ENCODE data around the gene C12orf75. TPM values are rescaled to one million over a fixed set of nuclear protein-coding genes. Genes with fewer than 3 reads are reported as not detected.

The C12orf75 gene
- total and polyA plus RNA-seq, 8 donors, result 4.9 to 145 (median 43.4) TPM; not detected in 1

DNA sequence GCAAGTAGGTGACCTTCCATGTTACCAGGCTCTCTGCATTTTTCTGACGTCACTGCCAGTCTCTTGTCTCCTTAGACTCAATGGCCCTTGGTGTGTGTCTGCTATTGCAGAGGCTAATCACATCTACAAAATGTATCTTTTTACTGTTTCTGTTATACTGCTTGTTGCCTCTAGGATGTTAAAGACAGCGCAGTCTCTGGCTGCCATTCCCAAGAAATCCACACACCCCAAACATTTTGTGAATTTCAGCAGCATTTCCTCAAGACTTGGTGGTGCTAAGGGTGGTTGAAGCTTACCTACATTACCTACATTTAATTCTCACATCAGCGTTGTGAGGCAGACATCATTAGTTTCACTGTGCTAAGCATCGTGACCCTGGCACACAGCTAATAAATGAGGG is 87.2 kb downstream of the C12orf75 start:
- Histone ChIP-seq H3K27me3 (no peaks in the 10 kb centered on the region), H3K27ac (no peak overlapping the region), H3K36me3 (no peaks in the 10 kb centered on the region), H3K4me1 (no peaks in the 10 kb centered on the region), H3K9me3 (no peaks in the 10 kb centered on the region), H3K4me3 (no peak overlapping the region)
- no peak for DNase-seq
- intact Hi-C loops (cut with DNase I; ENCODE audit: low total_unique reads), result no loop called here
- TF ChIP-seq EP300 (IDR thresholded peaks at IDR 0.05) (no peak), POLR2A (IDR thresholded peaks at IDR 0.05) (no peak), POLR2AphosphoS5 (IDR thresholded peaks at IDR 0.05) (no peak)
- TF ChIP-seq, protein P1, sequence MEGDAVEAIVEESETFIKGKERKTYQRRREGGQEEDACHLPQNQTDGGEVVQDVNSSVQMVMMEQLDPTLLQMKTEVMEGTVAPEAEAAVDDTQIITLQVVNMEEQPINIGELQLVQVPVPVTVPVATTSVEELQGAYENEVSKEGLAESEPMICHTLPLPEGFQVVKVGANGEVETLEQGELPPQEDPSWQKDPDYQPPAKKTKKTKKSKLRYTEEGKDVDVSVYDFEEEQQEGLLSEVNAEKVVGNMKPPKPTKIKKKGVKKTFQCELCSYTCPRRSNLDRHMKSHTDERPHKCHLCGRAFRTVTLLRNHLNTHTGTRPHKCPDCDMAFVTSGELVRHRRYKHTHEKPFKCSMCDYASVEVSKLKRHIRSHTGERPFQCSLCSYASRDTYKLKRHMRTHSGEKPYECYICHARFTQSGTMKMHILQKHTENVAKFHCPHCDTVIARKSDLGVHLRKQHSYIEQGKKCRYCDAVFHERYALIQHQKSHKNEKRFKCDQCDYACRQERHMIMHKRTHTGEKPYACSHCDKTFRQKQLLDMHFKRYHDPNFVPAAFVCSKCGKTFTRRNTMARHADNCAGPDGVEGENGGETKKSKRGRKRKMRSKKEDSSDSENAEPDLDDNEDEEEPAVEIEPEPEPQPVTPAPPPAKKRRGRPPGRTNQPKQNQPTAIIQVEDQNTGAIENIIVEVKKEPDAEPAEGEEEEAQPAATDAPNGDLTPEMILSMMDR (IDR thresholded peaks at IDR 0.05), result no peak
- WGBS, 5 donors, result 40 to 68% (median 44%) methylated on average over 4 of the region's 4 CpGs

DNA sequence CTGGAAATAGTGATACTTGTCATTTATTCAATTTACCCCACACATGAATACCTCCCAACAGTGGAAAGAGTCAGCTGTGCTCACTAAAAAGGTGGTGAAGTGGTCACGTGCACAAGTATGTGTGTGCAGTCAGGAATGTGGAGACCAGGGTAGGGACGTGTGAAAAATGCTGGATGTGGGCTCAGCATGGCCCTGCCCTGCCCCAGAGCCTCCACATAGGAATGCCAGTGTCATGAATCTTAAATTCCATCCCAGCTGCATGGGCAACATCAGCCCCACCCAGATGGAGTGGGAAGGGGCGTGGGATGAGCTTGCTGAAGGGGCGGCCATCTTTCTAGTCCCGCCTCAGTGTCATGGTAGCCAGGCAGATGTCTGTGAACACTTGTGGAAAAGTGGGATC is 87.7 kb downstream of the C12orf75 start:
- 65 to 83% (median 72%) methylated on average over 4 to 5 of the region's 5 CpGs for WGBS, 5 donors
- intact Hi-C loops (cut with DNase I; ENCODE audit: low total_unique reads), result no loop called here
- Histone ChIP-seq H3K27ac (no peak overlapping the region), H3K27me3 (no peaks in the 10 kb centered on the region), H3K9me3 (no peaks in the 10 kb centered on the region), H3K36me3 (no peaks in the 10 kb centered on the region), H3K4me3 (no peak overlapping the region), H3K4me1 (no peaks in the 10 kb centered on the region)
- TF ChIP-seq EP300 (IDR thresholded peaks at IDR 0.05), result no peak
- TF ChIP-seq, protein P1 (IDR thresholded peaks at IDR 0.05), result no peak
- TF ChIP-seq POLR2AphosphoS5 (IDR thresholded peaks at IDR 0.05), result no peak
- no peak for TF ChIP-seq POLR2A (IDR thresholded peaks at IDR 0.05)
- DNase-seq, result no peak

DNA sequence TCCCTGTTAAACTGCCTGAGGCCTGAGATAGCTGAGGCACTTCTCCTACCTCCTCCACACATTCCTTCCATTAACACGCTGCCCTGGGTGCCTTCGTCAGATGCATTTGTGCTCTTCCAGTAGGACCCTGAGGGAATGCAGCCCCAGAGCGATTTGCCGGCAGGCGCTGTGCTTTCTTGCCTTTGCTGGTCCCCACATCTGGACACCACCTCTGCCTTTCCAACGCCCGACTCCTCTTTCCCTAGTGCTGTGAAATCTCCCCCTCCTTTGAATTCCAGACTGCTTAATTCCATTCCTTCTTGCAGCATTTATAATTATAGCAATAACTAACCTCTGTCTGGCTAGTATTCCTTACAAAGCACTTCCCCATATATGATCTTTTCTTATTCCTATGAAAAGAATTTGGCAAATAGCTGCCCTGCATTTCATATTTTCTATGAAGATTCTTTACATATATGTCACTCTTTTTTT is 88.4 kb downstream of the C12orf75 start:
- intact Hi-C loops (cut with DNase I; ENCODE audit: low total_unique reads), result no loop called here
- Histone ChIP-seq H3K27ac (no peak overlapping the region), H3K36me3 (no peaks in the 10 kb centered on the region), H3K9me3 (no peaks in the 10 kb centered on the region), H3K27me3 (no peaks in the 10 kb centered on the region), H3K4me3 (no peak overlapping the region), H3K4me1 (no peaks in the 10 kb centered on the region)
- TF ChIP-seq POLR2A (IDR thresholded peaks at IDR 0.05) (no peak), POLR2AphosphoS5 (IDR thresholded peaks at IDR 0.05) (no peak), EP300 (IDR thresholded peaks at IDR 0.05) (no peak)
- TF ChIP-seq, protein P1 (IDR thresholded peaks at IDR 0.05), result no peak
- WGBS, 5 donors, result 74 to 86% (median 84%) methylated on average over 7 of the region's 7 CpGs
- no peak for DNase-seq

DNA sequence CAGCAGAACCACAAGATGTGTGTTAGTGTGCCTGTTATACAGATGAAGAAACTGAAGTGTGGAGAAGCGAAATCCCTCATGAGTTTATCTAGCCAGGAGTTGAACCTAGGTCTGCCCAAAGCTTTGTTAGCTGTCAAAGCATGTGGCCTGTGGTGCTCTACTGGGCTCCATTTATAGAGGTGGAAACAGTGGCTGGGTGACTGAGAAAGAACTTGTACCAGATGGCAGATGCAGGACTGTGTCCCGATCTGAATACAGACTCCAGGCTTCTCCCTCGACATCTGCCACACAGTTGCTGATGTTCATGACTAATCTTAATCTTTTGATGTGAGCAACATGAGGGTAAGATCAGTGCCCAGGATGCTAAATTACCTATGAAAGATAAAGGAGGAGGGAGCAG is 89.1 kb downstream of the C12orf75 start:
- no peak overlapping the region for H3K4me3 ChIP-seq
- intact Hi-C loops (cut with DNase I; ENCODE audit: low total_unique reads), result loop anchor here (5.0 kb wide), 2 partner anchors 733 to 803 kb away; no protein-coding TSS in a partner anchor
- H3K9me3 ChIP-seq, result no peaks in the 10 kb centered on the region
- no peak for DNase-seq
- TF ChIP-seq POLR2AphosphoS5 (IDR thresholded peaks at IDR 0.05) (no peak), POLR2A (IDR thresholded peaks at IDR 0.05) (no peak), EP300 (IDR thresholded peaks at IDR 0.05) (no peak)
- TF ChIP-seq, protein P1 (IDR thresholded peaks at IDR 0.05), result no peak
- no peaks in the 10 kb centered on the region for H3K4me1 ChIP-seq
- H3K36me3 ChIP-seq, result no peaks in the 10 kb centered on the region
- WGBS, 5 donors, result 88 to 97% (median 93%) methylated on average over 3 of the region's 3 CpGs
- no peak overlapping the region for H3K27ac ChIP-seq
- H3K27me3 ChIP-seq, result no peaks in the 10 kb centered on the region
